Measurements from ENCODE around the gene SCYGR4.

DNA sequence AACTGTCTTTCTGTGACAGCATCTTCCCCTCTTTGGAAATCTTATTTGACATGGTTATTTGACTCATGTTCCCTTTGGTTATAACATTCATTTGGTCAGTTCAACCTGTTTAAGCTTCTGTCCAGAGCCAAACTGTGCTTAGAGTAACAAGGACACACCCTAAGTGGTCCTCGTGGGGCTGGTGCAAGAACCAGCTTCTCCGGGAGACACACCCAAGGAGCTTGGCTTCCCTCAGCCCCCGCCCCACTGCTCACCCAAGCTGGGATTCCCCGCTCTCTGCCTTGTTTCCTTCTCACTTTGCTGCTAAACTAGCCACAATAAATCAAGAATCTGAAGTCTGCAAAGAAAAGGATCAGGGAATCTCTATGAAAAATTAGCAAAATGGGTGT lies 4.0 kb upstream of the SCYGR4 start:
- TF ChIP-seq POLR2A (IDR thresholded peaks at IDR 0.05; ENCODE audit: low read length) = no peak
- no peak for TF ChIP-seq GATA1 (IDR thresholded peaks at IDR 0.05; ENCODE audit: low read depth, low read length)
